Dendritic cell treated with granulocyte-macrophage colony-stimulating factor and Interleukin-4, amounts not matched to agents 40 ng/mL and 50 ng/mL, for 4 days (primary cell): ENCODE data around the gene SYCE3.

Experiments
- H3K27ac Mint-ChIP-seq: one replicate; pipeline ENCODE4 v1.8.0; 2022; ENCODE audit warnings: mild to moderate bottlenecking, mixed read lengths
- H3K27me3 Mint-ChIP-seq: one replicate; pipeline ENCODE4 v1.8.0; 2022; ENCODE audit warnings: mild to moderate bottlenecking, mixed read lengths
- H3K36me3 Mint-ChIP-seq: one replicate; pipeline ENCODE4 v1.8.0; 2022; ENCODE audit warnings: low read depth, mixed read lengths
- H3K4me1 Mint-ChIP-seq: one replicate; pipeline ENCODE4 v1.8.0; 2022; ENCODE audit warnings: low read depth, mixed read lengths
- H3K4me3 Mint-ChIP-seq: one replicate; pipeline ENCODE4 v1.8.0; 2022; ENCODE audit warnings: mild to moderate bottlenecking, moderate library complexity, mixed read lengths
- H3K9me3 Mint-ChIP-seq: one replicate; pipeline ENCODE4 v1.8.0; 2022; ENCODE audit warnings: mixed read lengths
- intact Hi-C: fragments of 100-400 bp; cut with micrococcal nuclease; formaldehyde crosslinking; loops from one replicate; pipeline ENCODE4 v1.15.0; 2022

Gene SYCE3

GRCh38 chr22:50508897-50509296 is 53.8 kb downstream of the SYCE3 start:
- peaks cover 35% of the 10 kb centered on the region for H3K4me1 Mint-ChIP-seq
- peak overlapping the region; percentile 96 for H3K27ac Mint-ChIP-seq
- no peaks in the 10 kb centered on the region for H3K27me3 Mint-ChIP-seq
- intact Hi-C loops = loop anchor here (2.0 to 5.0 kb wide), 2 partner anchors 54 to 73 kb away; partner anchors contain the start of genes CHKB and SYCE3
- H3K36me3 Mint-ChIP-seq = peaks cover 49% of the 10 kb centered on the region
- peak overlapping the region; percentile 93 for H3K4me3 Mint-ChIP-seq
- no peaks in the 10 kb centered on the region for H3K9me3 Mint-ChIP-seq

GRCh38 chr22:50507991-50508884 is 54.5 kb downstream of the SYCE3 start, which contains the start of gene NCAPH2:
Gene NCAPH2, plus strand, starts transcription at chr22:50508224. Its CDS starts 114 bp downstream, at chr22:50508338.
- Mint-ChIP-seq H3K27ac (peak within 1 kb of the TSS; percentile 96), H3K4me1 (peaks cover 35% of the 10 kb centered on the region), H3K4me3 (peak within 1 kb of the TSS; percentile 98), H3K36me3 (peaks cover 55% of the 10 kb centered on the region), H3K9me3 (no peaks in the 10 kb centered on the region), H3K27me3 (no peaks in the 10 kb centered on the region)
- intact Hi-C loops = loop anchor here (2.0 to 5.0 kb wide), 2 partner anchors 55 to 74 kb away; partner anchors contain the start of genes CHKB and SYCE3

GRCh38 chr22:50507421-50507990 is 55.2 kb downstream of the SYCE3 start, which contains the start of gene LMF2:
Gene LMF2, minus strand, starts transcription at chr22:50507702. Its CDS starts 27 bp downstream, at chr22:50507675.
- intact Hi-C loops = loop anchor here (5.0 kb wide), 1 partner anchor 75 kb away; the partner anchor contains the start of gene CHKB
- Mint-ChIP-seq H3K36me3 (peaks cover 61% of the 10 kb centered on the region), H3K27ac (peak within 1 kb of the TSS; percentile 96), H3K27me3 (no peaks in the 10 kb centered on the region), H3K9me3 (no peaks in the 10 kb centered on the region), H3K4me1 (peaks cover 35% of the 10 kb centered on the region), H3K4me3 (peak within 1 kb of the TSS; percentile 98)

GRCh38 chr22:50506611-50507420 is 55.9 kb downstream of the SYCE3 start:
- peak overlapping the region; percentile 96 for H3K27ac Mint-ChIP-seq
- H3K4me3 Mint-ChIP-seq = peak overlapping the region; percentile 98
- intact Hi-C loops = loop anchor here (5.0 kb wide), 1 partner anchor 75 kb away; the partner anchor contains the start of gene CHKB
- H3K36me3 Mint-ChIP-seq = peaks cover 60% of the 10 kb centered on the region
- no peaks in the 10 kb centered on the region for H3K9me3 Mint-ChIP-seq
- no peaks in the 10 kb centered on the region for H3K27me3 Mint-ChIP-seq
- H3K4me1 Mint-ChIP-seq = peaks cover 35% of the 10 kb centered on the region

- peak overlapping the region; percentile 98 for H3K4me3 Mint-ChIP-seq
- no peak overlapping the region for H3K27ac Mint-ChIP-seq
- no peaks in the 10 kb centered on the region for H3K27me3 Mint-ChIP-seq
- no peaks in the 10 kb centered on the region for H3K9me3 Mint-ChIP-seq
- H3K36me3 Mint-ChIP-seq = peaks cover 55% of the 10 kb centered on the region
- peaks cover 35% of the 10 kb centered on the region for H3K4me1 Mint-ChIP-seq
- intact Hi-C loops = loop anchor here (5.0 kb wide), 1 partner anchor 76 kb away; the partner anchor contains the start of gene CHKB
Measured at GRCh38 chr22:50505776-50506610, 56.7 kb downstream of the SYCE3 start.

- Mint-ChIP-seq H3K4me1 (peaks cover 35% of the 10 kb centered on the region), H3K27me3 (no peaks in the 10 kb centered on the region), H3K9me3 (no peaks in the 10 kb centered on the region), H3K4me3 (no peak overlapping the region), H3K36me3 (peaks cover 55% of the 10 kb centered on the region), H3K27ac (no peak overlapping the region)
- intact Hi-C loops = loop anchor here (5.0 kb wide), 1 partner anchor 77 kb away; the partner anchor contains the start of gene CHKB
Measured at GRCh38 chr22:50505276-50505775, 57.4 kb downstream of the SYCE3 start.

- no peak overlapping the region for H3K4me3 Mint-ChIP-seq
- peaks cover 55% of the 10 kb centered on the region for H3K36me3 Mint-ChIP-seq
- no peak overlapping the region for H3K27ac Mint-ChIP-seq
- H3K4me1 Mint-ChIP-seq = peaks cover 33% of the 10 kb centered on the region
- intact Hi-C loops = loop anchor here (5.0 kb wide), 1 partner anchor 78 kb away; the partner anchor contains the start of gene CHKB
- no peaks in the 10 kb centered on the region for H3K27me3 Mint-ChIP-seq
- no peaks in the 10 kb centered on the region for H3K9me3 Mint-ChIP-seq
Measured at GRCh38 chr22:50504369-50505211, 58.1 kb downstream of the SYCE3 start.

GRCh38 chr22:50503475-50504145 is 59.1 kb downstream of the SYCE3 start:
- H3K4me1 Mint-ChIP-seq = peaks cover 27% of the 10 kb centered on the region
- no peak overlapping the region for H3K27ac Mint-ChIP-seq
- no peaks in the 10 kb centered on the region for H3K9me3 Mint-ChIP-seq
- peaks cover 55% of the 10 kb centered on the region for H3K36me3 Mint-ChIP-seq
- H3K27me3 Mint-ChIP-seq = peaks cover 2% of the 10 kb centered on the region
- no peak overlapping the region for H3K4me3 Mint-ChIP-seq
- intact Hi-C loops = no loop called here

- peaks cover 33% of the 10 kb centered on the region for H3K4me1 Mint-ChIP-seq
- peaks cover 49% of the 10 kb centered on the region for H3K36me3 Mint-ChIP-seq
- no peaks in the 10 kb centered on the region for H3K9me3 Mint-ChIP-seq
- intact Hi-C loops = no loop called here
- no peak overlapping the region for H3K27ac Mint-ChIP-seq
- no peak overlapping the region for H3K4me3 Mint-ChIP-seq
- peaks cover 5% of the 10 kb centered on the region for H3K27me3 Mint-ChIP-seq
Measured at GRCh38 chr22:50502628-50503474, 59.9 kb downstream of the SYCE3 start.

- H3K36me3 Mint-ChIP-seq = peaks cover 45% of the 10 kb centered on the region
- H3K9me3 Mint-ChIP-seq = no peaks in the 10 kb centered on the region
- H3K27ac Mint-ChIP-seq = no peak overlapping the region
- H3K4me1 Mint-ChIP-seq = peaks cover 33% of the 10 kb centered on the region
- H3K4me3 Mint-ChIP-seq = no peak overlapping the region
- H3K27me3 Mint-ChIP-seq = peaks cover 11% of the 10 kb centered on the region
- intact Hi-C loops = no loop called here
Measured at GRCh38 chr22:50502096-50502495, 60.6 kb downstream of the SYCE3 start.
